Hepatocyte (in vitro differentiated cells): ENCODE data around the gene HDAC2. TPM values are rescaled to one million over a fixed set of nuclear protein-coding genes. Genes with fewer than 3 reads are reported as not detected.

ENCODE experiments used
- DNase-seq: peaks from one replicate; pipeline ENCODE4 v3.0.0-alpha.2; 2016; ENCODE audit warnings: low spot score
- H2AFZ ChIP-seq: fragments of 200-600 bp; sonication (generic); 2 replicates; pipeline ENCODE4 v1.6.0; 2016; ENCODE audit warnings: antibody characterized with exemption, mild to moderate bottlenecking
- H3K27ac ChIP-seq: fragments of 200-600 bp; sonication (generic); 2 replicates; pipeline ENCODE4 v1.5.1; 2016; ENCODE audit warnings: mild to moderate bottlenecking
- H3K27me3 ChIP-seq: fragments of 200-600 bp; sonication (generic); 2 replicates; pipeline ENCODE4 v1.6.1; 2016
- H3K36me3 ChIP-seq: fragments of 200-600 bp; sonication (generic); replicated peaks from 2 replicates; pipeline ENCODE4 v1.5.1; 2016; ENCODE audit warnings: low read depth; ENCODE audit not compliant: insufficient read depth
- H3K4me1 ChIP-seq: fragments of 200-600 bp; sonication (generic); 2 replicates; pipeline ENCODE4 v1.5.1; 2016; ENCODE audit warnings: mild to moderate bottlenecking, moderate library complexity; ENCODE audit not compliant: insufficient read depth
- H3K4me2 ChIP-seq: fragments of 200-600 bp; sonication (generic); 2 replicates; pipeline ENCODE4 v1.6.0; 2016
- H3K4me3 ChIP-seq: fragments of 200-600 bp; sonication (generic); 2 replicates; pipeline ENCODE4 v1.5.1; 2016; ENCODE audit warnings: mild to moderate bottlenecking
- H3K79me2 ChIP-seq: fragments of 200-600 bp; sonication (generic); 2 replicates; pipeline ENCODE4 v1.6.0; 2017; ENCODE audit warnings: mild to moderate bottlenecking
- H3K9me2 ChIP-seq: fragments of 200-600 bp; sonication (generic); replicated peaks from 2 replicates; pipeline ENCODE4 v1.6.0; 2017; ENCODE audit warnings: mild to moderate bottlenecking; ENCODE audit not compliant: insufficient read depth
- H3K9me3 ChIP-seq: fragments of 200-600 bp; sonication (generic); 2 replicates; pipeline ENCODE4 v1.5.1; 2016; ENCODE audit warnings: low read depth, mild to moderate bottlenecking
- H4K20me1 ChIP-seq: fragments of 200-600 bp; sonication (generic); 2 replicates; pipeline ENCODE4 v1.6.0; 2016; ENCODE audit warnings: mild to moderate bottlenecking; ENCODE audit not compliant: insufficient read depth, poor library complexity, severe bottlenecking
- EZH2 ChIP-seq: fragments of 200-600 bp; sonication (generic); IDR thresholded peaks from 2 replicates; pipeline ENCODE4 v1.6.1; 2016; ENCODE audit warnings: antibody characterized with exemption, mild to moderate bottlenecking, borderline replicate concordance
- EZH2phosphoT487 ChIP-seq: fragments of 200-600 bp; sonication (generic); IDR thresholded peaks from one replicate; pipeline ENCODE4 v1.6.1; 2018; ENCODE audit warnings: antibody characterized with exemption, mild to moderate bottlenecking, low read depth, moderate library complexity; ENCODE audit not compliant: unreplicated experiment, severe bottlenecking
- WGBS: methylation state at CpG from one replicate; pipeline ENCODE4 v1.1.6; 2016; ENCODE audit warnings: low lambda C conversion rate; ENCODE audit errors: missing lambda C conversion rate; 5-methylcytosine and 5-hydroxymethylcytosine counted together
- polyA plus RNA-seq: library from polyadenylated mRNA; unstranded; fragments of >200 nt; fragmentation: Nextera tagmentation; extraction: Ambion mirVana; gene quantifications from 2 replicates; pipeline ENCODE4 v1.2.1, GENCODE V29; 2016
- total RNA-seq: library from RNA; depleted of rRNA; stranded (reverse); fragments of >200 nt; gene quantifications from 2 replicates; pipeline ENCODE4 v1.2.3, GENCODE V29; 2014
- TF ChIP-seq, protein P1 (sequence below): fragments of 200-600 bp; sonication (generic); IDR thresholded peaks from 2 replicates; pipeline ENCODE4 v1.5.1; 2016; ENCODE audit warnings: antibody characterized with exemption, mild to moderate bottlenecking; ENCODE audit not compliant: poor library complexity

HDAC2 gene
- total and polyA plus RNA-seq, 2 experiments from 2014 or later, result 139 to 173 TPM

DNA sequence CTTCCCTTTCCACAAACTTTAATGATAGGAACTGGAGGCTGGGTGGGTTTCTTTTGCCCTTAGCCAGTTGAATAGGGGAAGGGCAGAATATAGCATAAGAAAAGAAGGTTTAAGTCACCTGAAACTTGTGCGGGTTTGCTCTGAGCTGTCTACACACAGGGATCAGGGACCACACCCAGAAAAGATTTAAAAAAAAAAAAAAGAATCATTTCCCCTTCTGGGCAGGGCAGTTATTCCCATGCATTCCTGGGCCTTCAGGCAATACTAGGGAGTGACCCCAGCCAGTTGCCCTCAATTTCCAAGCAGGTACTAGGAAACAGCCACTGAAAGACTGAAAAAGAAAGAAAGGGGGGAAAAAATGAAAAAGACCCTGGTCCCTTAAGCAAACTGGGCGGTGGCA is 39.6 kb upstream of the HDAC2 start:
- TF ChIP-seq EZH2 (no peak), EZH2phosphoT487 (no peak)
- TF ChIP-seq, protein P1, sequence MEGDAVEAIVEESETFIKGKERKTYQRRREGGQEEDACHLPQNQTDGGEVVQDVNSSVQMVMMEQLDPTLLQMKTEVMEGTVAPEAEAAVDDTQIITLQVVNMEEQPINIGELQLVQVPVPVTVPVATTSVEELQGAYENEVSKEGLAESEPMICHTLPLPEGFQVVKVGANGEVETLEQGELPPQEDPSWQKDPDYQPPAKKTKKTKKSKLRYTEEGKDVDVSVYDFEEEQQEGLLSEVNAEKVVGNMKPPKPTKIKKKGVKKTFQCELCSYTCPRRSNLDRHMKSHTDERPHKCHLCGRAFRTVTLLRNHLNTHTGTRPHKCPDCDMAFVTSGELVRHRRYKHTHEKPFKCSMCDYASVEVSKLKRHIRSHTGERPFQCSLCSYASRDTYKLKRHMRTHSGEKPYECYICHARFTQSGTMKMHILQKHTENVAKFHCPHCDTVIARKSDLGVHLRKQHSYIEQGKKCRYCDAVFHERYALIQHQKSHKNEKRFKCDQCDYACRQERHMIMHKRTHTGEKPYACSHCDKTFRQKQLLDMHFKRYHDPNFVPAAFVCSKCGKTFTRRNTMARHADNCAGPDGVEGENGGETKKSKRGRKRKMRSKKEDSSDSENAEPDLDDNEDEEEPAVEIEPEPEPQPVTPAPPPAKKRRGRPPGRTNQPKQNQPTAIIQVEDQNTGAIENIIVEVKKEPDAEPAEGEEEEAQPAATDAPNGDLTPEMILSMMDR, result no peak
- H3K9me3 ChIP-seq, result no peaks in the 10 kb centered on the region
- WGBS, result 71% methylated on average over 2 of the region's 2 CpGs
- peak overlapping the region; percentile 71 for H3K4me2 ChIP-seq
- H3K79me2 ChIP-seq, result peaks cover 19% of the 10 kb centered on the region
- H3K27me3 ChIP-seq, result no peaks in the 10 kb centered on the region
- peak overlapping the region; percentile 97 for H3K27ac ChIP-seq
- H3K36me3 ChIP-seq, result no peaks in the 10 kb centered on the region
- H3K4me1 ChIP-seq, result peaks cover 36% of the 10 kb centered on the region
- no peaks in the 10 kb centered on the region for H3K9me2 ChIP-seq
- H4K20me1 ChIP-seq, result no peaks in the 10 kb centered on the region
- no peak overlapping the region for H3K4me3 ChIP-seq
- no peak for DNase-seq
- no peak overlapping the region for H2AFZ ChIP-seq

DNA sequence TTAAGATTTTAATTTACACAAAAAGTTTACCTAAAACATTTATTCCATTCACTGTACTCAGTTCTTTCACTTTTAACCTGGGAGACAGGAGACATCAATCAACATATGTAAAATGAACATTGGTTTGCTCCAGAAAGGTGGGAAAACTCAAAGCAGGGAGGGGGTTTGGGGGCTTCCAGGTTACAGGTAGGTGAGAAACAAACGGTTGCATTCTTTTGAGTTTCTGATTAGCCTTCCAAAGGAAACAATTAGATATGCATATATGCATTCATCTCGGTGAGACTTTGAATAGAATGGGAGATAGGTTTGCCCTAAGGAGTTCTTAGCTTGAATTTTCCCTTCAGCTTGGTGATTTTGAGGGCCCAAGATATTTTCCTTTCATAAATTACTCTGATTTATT is 38.2 kb upstream of the HDAC2 start:
- Histone ChIP-seq H3K4me2 (peak overlapping the region; percentile 71), H3K4me3 (peak overlapping the region; percentile 10)

DNA sequence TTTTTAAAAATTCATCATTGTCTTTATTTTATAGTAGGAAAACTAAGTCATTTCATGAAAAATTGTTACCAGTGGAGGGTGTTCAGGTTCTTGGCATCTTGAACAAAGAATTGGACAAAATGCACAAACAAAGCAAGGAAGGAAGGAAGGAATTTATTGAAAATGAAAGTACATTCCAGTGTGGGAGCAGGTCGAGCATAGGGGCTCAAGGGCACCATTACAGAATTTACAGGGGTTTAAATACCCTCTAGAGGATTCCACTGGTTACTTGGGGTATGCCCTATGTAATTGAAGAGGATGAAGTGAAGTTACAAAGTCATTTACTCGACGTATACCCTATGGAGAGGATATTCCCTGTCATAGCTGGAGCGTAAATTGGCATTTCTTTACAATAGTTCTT is 37.4 kb upstream of the HDAC2 start:
- H4K20me1 ChIP-seq, result no peaks in the 10 kb centered on the region
- no peak for DNase-seq
- H3K9me2 ChIP-seq, result no peaks in the 10 kb centered on the region
- H3K36me3 ChIP-seq, result no peaks in the 10 kb centered on the region
- TF ChIP-seq EZH2phosphoT487 (no peak), EZH2 (no peak)
- TF ChIP-seq, protein P1, result no peak
- 57% methylated on average over 4 of the region's 4 CpGs for WGBS
- peak overlapping the region; percentile 97 for H3K27ac ChIP-seq
- H3K79me2 ChIP-seq, result peaks cover 23% of the 10 kb centered on the region
- peak overlapping the region; percentile 71 for H3K4me2 ChIP-seq
- peak overlapping the region; percentile 14 for H3K4me3 ChIP-seq
- H3K27me3 ChIP-seq, result no peaks in the 10 kb centered on the region
- peaks cover 24% of the 10 kb centered on the region for H3K4me1 ChIP-seq
- no peaks in the 10 kb centered on the region for H3K9me3 ChIP-seq
- peak overlapping the region; percentile 16 for H2AFZ ChIP-seq

More for the DNA sequence above, 38.2 kb upstream of the HDAC2 start:
- H3K27ac ChIP-seq, result peak overlapping the region; percentile 97
- DNase-seq, result no peak
- no peaks in the 10 kb centered on the region for H3K36me3 ChIP-seq
- no peak for TF ChIP-seq EZH2
- TF ChIP-seq, protein P1, result no peak
- TF ChIP-seq EZH2phosphoT487, result no peak
- H3K27me3 ChIP-seq, result no peaks in the 10 kb centered on the region
- H2AFZ ChIP-seq, result peak overlapping the region; percentile 39
- 2% methylated on average over 2 of the region's 2 CpGs for WGBS
- no peaks in the 10 kb centered on the region for H3K9me2 ChIP-seq
- no peaks in the 10 kb centered on the region for H4K20me1 ChIP-seq
- peaks cover 23% of the 10 kb centered on the region for H3K79me2 ChIP-seq
- peaks cover 27% of the 10 kb centered on the region for H3K4me1 ChIP-seq
- no peaks in the 10 kb centered on the region for H3K9me3 ChIP-seq

DNA sequence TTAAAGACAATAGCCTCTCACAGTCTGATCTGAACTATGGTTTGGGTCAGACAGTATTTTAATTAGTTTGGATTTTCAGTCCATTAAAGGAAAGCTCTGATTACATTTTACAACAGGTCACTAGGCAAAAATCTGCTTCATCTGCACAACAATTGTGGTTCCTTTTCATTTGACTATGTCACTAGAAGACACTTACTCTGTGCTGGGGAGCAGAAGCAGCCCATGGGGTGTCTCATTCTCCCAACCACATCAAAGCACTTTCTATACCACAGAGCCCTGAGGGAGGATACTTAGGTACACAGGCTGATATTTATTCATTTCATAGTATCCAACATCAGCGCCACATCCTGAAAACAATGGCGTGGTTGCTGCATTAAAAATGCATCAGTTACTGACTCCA is 36.6 kb upstream of the HDAC2 start:
- DNase-seq, result no peak
- peaks cover 26% of the 10 kb centered on the region for H3K79me2 ChIP-seq
- TF ChIP-seq EZH2phosphoT487 (no peak), EZH2 (no peak)
- TF ChIP-seq, protein P1, result no peak
- H3K27me3 ChIP-seq, result no peaks in the 10 kb centered on the region
- H3K4me1 ChIP-seq, result peaks cover 24% of the 10 kb centered on the region
- no peak overlapping the region for H3K4me3 ChIP-seq
- no peaks in the 10 kb centered on the region for H3K36me3 ChIP-seq
- H4K20me1 ChIP-seq, result no peaks in the 10 kb centered on the region
- 52% methylated on average over 2 of the region's 2 CpGs for WGBS
- H3K9me3 ChIP-seq, result no peaks in the 10 kb centered on the region
- no peak overlapping the region for H2AFZ ChIP-seq
- H3K9me2 ChIP-seq, result no peaks in the 10 kb centered on the region
- peak overlapping the region; percentile 97 for H3K27ac ChIP-seq
- peak overlapping the region; percentile 71 for H3K4me2 ChIP-seq
